ENCODE results near the gene CFAP54.

Gene CFAP54

GRCh38 chr12:96824838-96825236 is 335.5 kb downstream of the CFAP54 start:
- H3K4me3 ChIP-seq (ENCODE audit: low read depth, low read length): no peak overlapping the region
- TF ChIP-seq CTCF (IDR thresholded peaks at IDR 0.05; ENCODE audit: low read depth, low read length): no peak
- in situ Hi-C loops (cut with HindIII; ENCODE audit: low sequenced_read_pairs): no loop called here
- no peak for DNase-seq (ENCODE audit: low read depth, low spot score)

DNA sequence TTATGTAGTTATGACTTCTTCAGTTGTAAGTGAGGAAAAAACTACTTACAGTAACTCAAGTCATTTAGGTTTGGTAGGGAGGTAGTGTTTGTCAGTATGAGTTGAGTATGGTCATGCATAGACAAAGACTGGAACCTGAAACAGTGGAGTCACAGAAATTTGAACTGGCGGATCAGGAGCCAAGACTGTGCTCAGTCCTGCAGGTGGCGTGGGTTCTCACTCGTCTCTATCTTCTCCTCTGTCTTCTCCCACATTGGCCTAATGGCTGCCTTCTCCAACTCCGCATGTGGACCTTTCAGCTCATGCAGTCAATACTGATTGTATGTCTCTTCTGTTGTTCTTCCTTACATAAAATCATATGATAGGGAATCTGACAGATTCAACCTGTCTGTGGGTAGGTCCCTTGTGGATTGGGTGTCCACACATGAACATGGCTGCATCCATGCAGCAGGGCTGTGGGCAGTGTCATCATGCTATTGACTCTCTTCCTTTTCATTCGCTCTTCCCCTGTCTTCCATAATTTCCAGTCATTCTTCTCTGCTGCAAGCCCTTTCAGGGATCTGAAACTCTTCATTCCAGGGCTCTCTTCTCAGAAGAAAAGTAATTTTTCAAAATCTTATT is 338.9 kb downstream of the CFAP54 start:
- no peak overlapping the region for H3K4me3 ChIP-seq (ENCODE audit: low read depth, low read length)
- in situ Hi-C loops (cut with HindIII; ENCODE audit: low sequenced_read_pairs): no loop called here
- no peak for TF ChIP-seq CTCF (IDR thresholded peaks at IDR 0.05; ENCODE audit: low read depth, low read length)
- no peak for DNase-seq (ENCODE audit: low read depth, low spot score)

DNA sequence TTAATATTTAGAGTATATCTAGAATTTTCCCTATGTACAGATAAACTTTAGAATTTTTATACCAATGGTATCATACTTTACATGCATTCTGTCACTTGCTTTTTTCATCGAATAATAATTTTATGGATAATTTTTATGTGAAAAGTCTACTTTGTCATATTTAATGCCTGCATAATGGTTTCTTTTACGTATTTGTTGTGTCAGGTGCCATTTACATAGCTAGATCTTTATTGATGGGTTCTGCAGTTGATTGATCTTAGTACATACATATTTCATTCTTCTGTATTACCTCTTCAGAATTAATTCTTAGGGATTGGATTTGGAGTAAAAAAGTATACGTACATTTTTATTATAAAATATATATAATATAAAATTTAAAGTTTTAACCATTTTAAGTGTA is 340.0 kb downstream of the CFAP54 start:
- in situ Hi-C loops (cut with HindIII; ENCODE audit: low sequenced_read_pairs): no loop called here
- no peak overlapping the region for H3K4me3 ChIP-seq (ENCODE audit: low read depth, low read length)
- TF ChIP-seq CTCF (IDR thresholded peaks at IDR 0.05; ENCODE audit: low read depth, low read length): no peak
- no peak for DNase-seq (ENCODE audit: low read depth, low spot score)

DNA sequence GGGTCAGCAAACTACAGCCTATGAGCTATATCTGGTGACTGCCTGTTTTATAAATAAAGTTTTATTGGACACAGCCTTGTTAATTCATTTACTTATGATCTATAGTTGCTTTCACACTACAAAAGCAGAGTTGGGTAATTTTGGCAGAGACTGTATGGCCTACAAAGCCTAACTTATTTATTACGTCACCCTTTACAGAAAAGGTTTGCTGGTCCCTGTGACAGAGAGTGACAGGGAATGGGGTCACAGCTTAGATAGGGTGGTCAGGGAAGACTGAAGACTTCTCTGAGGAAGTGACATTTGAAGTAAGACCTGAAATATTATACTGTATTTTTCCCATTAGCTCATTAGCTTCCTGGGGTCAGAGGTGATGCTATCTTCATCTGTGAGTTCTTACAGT is 342.0 kb downstream of the CFAP54 start:
- in situ Hi-C loops (cut with HindIII; ENCODE audit: low sequenced_read_pairs): no loop called here
- DNase-seq (ENCODE audit: low read depth, low spot score): no peak
- TF ChIP-seq CTCF (IDR thresholded peaks at IDR 0.05; ENCODE audit: low read depth, low read length): no peak
- no peak overlapping the region for H3K4me3 ChIP-seq (ENCODE audit: low read depth, low read length)

- TF ChIP-seq CTCF (IDR thresholded peaks at IDR 0.05; ENCODE audit: low read depth, low read length): no peak
- no peak overlapping the region for H3K4me3 ChIP-seq (ENCODE audit: low read depth, low read length)
- in situ Hi-C loops (cut with HindIII; ENCODE audit: low sequenced_read_pairs): no loop called here
- peak; percentile 19 for DNase-seq (ENCODE audit: low read depth, low spot score)
These were observed 356.9 kb downstream of the CFAP54 start for GRCh38 chr12:96846293-96846692.

DNA sequence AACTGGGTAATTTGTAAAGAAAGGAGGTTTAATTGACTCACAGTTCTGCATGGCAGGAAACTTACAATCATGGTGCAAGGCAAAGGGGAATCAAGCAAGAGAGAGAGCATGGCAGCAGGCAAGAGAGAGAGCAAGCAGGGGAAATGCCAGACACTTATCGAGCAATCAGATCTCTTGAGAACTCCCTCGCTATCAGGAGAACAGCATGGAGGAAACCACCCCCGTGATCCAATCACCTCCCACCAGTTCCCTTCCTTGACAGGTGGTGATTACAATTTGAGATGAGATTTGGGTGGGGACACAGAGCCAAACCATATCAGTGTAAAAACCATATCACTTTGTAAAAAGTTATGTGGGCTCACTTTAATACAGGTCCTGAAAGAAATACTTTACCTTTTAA is 361.3 kb downstream of the CFAP54 start:
- no peak for DNase-seq (ENCODE audit: low read depth, low spot score)
- no peak for TF ChIP-seq CTCF (IDR thresholded peaks at IDR 0.05; ENCODE audit: low read depth, low read length)
- in situ Hi-C loops (cut with HindIII; ENCODE audit: low sequenced_read_pairs): no loop called here
- no peak overlapping the region for H3K4me3 ChIP-seq (ENCODE audit: low read depth, low read length)

DNA sequence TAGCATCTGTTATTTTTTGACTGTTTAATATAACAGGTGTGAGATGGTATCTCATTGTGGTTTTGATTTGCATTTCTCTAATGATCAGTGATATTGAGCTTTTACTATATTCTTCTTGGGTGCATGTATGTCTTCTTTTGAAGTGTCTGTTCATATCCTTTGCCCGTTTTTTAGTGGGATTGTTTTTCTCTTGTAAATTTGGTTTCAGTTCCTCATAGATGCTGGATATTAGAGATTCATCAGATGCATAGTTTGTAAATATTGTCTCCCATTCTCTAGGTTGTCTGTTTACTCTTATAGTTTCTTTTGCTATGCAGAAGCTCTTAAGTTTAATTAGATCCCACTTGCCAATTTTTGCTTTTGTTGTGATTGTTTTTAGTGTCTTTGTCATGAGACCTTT is 368.8 kb downstream of the CFAP54 start:
- no peak for TF ChIP-seq CTCF (IDR thresholded peaks at IDR 0.05; ENCODE audit: low read depth, low read length)
- no peak for DNase-seq (ENCODE audit: low read depth, low spot score)
- no peak overlapping the region for H3K4me3 ChIP-seq (ENCODE audit: low read depth, low read length)
- in situ Hi-C loops (cut with HindIII; ENCODE audit: low sequenced_read_pairs): no loop called here
